CD4-positive, alpha-beta T cell treated with Interleukin-6 at 100 ng/mL for 8 hours (primary cell): ENCODE data around the gene FANCD2OS.
"Not testable (repeated sequence)": the region's sequence is repeated elsewhere in the genome, so short reads cannot be mapped to it uniquely, and the experiment has no call there.

Experiments
- DNase-seq: peaks from one replicate; pipeline ENCODE4 v3.0.0-alpha.2; 2020; ENCODE audit warnings: mixed read lengths, low spot score

FANCD2OS gene

DNA sequence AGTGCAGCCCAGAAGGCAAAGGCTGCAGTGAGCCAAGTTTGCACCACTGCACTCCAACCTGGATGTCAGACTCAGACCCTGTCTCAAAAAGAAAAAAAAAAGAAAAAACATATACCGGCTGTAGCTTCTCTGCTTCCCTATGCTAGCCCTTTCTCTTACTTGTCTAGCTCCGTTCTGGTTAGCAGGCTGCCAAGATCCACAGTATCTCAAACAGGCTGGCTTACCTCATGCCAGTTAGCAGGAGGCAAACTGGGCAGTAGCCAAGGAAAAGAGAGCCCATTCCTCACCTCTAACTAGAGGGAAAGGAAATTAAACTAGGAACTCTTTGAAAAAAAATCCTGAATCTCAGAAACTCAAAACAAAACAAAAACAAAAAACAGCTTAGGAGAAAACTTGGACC is 16.7 kb downstream of the FANCD2OS start:
- not testable (repeated sequence) for DNase-seq

DNA sequence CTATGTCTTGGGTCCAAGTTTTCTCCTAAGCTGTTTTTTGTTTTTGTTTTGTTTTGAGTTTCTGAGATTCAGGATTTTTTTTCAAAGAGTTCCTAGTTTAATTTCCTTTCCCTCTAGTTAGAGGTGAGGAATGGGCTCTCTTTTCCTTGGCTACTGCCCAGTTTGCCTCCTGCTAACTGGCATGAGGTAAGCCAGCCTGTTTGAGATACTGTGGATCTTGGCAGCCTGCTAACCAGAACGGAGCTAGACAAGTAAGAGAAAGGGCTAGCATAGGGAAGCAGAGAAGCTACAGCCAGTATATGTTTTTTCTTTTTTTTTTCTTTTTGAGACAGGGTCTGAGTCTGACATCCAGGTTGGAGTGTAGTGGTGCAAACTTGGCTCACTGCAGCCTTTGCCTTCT is 17.3 kb downstream of the FANCD2OS start:
- not testable (repeated sequence) for DNase-seq

- no peak for DNase-seq
These were observed 17.9 kb downstream of the FANCD2OS start for GRCh38 chr3:10090179-10090578.

GRCh38 chr3:10088256-10088655 is 19.8 kb downstream of the FANCD2OS start:
- DNase-seq, result no peak

- no peak for DNase-seq
These were observed 22.3 kb downstream of the FANCD2OS start for GRCh38 chr3:10085738-10086137.

DNA sequence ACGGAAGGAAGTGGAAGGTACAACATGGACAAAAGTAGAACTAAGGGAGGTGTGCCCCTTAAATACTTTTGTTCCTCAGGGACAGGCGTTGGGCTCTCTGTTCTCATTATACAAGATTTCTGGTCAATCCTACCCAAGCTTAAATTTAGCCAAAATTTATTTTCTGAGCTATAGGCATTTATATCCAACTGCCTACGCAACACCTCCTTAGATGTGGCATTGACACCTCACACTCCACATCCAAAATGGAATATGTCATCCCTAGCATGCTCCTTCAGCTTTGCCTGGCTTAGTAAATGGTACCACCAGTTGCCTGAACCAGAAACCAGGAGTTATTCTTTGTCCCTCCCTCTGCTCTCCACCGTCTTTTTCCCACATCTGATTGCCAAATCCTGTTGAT is 26.2 kb downstream of the FANCD2OS start:
- no peak for DNase-seq

DNA sequence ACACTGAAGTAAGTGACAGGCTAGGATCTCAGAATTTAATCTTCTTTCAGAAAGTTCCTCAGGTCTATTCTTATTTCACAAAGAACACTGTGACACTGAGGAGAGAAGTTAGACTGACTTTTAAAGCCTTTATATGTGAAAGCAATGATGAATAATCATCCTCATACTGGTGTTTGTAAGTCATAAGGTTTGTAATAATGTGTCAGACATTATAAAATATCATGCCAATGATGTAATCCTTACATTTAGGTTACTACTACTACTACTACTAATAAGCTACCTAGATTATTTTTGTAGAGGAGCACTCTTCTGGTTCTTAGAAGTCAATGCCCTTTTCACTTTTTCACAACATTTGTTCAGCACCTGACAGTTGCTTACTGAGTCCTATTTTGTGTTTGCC is 33.4 kb downstream of the FANCD2OS start:
- DNase-seq, result no peak

GRCh38 chr3:10070077-10070476 is 38.0 kb downstream of the FANCD2OS start:
- not testable (repeated sequence) for DNase-seq

DNA sequence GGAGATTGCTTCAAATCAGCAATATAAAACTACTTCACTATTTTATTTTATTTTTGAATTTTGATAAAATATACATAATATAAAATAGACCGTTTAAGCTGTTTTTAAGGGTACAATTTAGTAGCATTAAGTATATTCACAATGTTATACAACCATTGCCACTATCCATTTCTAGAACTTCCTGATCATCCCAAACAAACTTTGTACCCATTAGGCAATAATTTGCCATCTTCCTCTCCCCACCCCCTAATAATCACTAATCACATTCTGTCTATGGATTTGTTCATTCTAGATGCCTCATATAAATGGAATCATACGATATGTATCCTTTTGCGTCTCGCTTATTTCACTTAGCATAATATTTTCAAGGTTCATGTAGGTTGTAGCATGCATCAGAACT is 53.0 kb downstream of the FANCD2OS start:
- DNase-seq, result no peak
